ACHN (cell line): ENCODE data around the gene ACSM2B.
"Not testable (repeated sequence)": the region's sequence is repeated elsewhere in the genome, so short reads cannot be mapped to it uniquely, and the experiment has no call there.

Experiments used
- DNase-seq: peaks from one replicate; pipeline ENCODE4 v3.0.0-alpha.2; 2015
- in situ Hi-C: cut with HindIII; loops from 2 replicates; pipeline ENCODE4 v1.10.0; 2017; ENCODE audit warnings: low sequenced_read_pairs, low pct_ligation_motif_present, low pct_unique_long_range_greater_than_20kb

Gene ACSM2B

DNA sequence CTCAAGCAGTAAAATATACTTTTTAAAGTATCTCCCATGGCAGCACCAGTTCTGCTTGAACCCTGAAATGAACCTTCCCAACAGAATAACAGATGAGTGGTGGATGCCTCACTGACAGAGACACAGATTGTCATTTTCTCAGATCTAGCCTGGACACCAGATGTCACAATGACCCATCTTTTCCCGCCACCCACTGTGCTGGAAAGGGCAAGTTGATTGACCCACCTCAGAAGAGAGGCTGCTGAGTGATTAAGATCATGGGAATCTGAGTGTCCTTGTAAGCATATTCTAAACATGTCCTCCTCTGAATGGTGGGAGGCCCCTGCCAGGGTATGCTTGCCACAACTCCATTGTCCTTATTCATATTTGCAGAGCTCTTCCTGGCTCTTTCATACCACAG is 29.2 kb downstream of the ACSM2B start:
- DNase-seq, in situ Hi-C loops: not testable (repeated sequence)

- in situ Hi-C loops, result not testable (repeated sequence)
These were observed 29.8 kb downstream of the ACSM2B start for GRCh38 chr16:20546278-20546853.

DNA sequence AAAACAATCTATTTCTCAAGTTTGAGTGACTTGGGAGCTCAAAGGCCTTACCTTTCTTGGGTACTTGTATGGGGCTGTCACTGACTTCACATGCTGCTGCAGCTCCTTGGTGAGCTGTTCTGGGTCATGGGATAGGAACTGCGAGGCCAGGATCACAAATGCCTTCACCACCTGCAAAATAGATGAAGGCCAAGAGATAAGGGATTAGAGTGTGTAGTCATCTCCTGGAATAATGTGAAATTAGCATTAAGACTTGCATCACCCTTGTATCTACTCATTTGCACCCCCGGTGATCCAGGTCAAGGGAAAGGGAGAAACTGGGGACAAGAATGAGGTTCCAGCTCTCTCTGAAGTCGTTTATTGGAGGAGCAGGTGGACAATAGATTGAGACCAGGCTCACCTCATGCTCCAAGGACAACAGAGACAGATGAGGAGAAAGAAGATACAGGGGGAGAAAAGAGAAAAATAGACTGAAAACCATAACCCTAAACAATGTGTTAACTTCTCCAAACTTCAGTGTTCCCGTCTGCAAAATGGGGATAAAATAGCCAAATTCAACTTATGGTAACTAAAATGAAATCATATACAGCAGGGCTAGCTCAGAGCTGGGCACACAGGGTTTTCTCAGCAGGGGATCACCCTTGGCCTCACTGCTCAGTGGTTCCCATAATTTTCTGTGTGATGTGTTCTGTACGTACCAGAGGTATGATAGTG is 35.4 kb downstream of the ACSM2B start:
- DNase-seq, in situ Hi-C loops: not testable (repeated sequence)

More at GRCh38 chr16:20546278-20546853, 29.8 kb downstream of the ACSM2B start:
- DNase-seq, result not testable (repeated sequence)

- in situ Hi-C loops, result no loop called here
- DNase-seq, result no peak
These were observed 37.5 kb downstream of the ACSM2B start for GRCh38 chr16:20538687-20539086.

- no peak for DNase-seq
- in situ Hi-C loops, result no loop called here
These were observed 38.0 kb downstream of the ACSM2B start for GRCh38 chr16:20538181-20538580.

- DNase-seq, in situ Hi-C loops: not testable (repeated sequence)
These were observed 39.5 kb downstream of the ACSM2B start for GRCh38 chr16:20536669-20537068.

DNA sequence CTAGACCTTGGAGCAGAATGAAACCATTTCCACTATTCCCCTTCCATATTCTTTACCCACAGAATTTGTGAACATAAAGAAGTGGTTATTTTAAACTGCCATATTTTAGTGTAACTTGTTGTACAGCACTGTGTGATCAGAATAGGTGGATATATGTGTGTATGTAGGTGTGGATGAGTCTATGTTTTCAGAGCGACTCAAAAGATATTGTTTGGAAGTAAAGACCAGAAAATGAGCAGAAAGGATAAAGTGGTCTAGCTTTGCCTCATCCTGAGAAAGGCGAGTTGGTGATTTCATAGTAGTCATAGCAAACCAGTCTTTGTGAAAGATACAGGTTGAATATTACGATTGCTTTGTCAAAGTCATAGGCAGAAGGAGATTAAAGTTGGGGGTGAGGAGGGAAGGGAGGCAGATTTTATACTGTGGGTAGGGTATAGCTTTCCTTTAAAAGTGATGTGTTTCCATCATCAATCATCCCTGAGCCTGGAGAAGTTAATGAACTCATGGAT is 43.8 kb downstream of the ACSM2B start:
- in situ Hi-C loops, DNase-seq: not testable (repeated sequence)

- in situ Hi-C loops, DNase-seq: not testable (repeated sequence)
These were observed 44.4 kb downstream of the ACSM2B start for GRCh38 chr16:20531795-20532194.

DNA sequence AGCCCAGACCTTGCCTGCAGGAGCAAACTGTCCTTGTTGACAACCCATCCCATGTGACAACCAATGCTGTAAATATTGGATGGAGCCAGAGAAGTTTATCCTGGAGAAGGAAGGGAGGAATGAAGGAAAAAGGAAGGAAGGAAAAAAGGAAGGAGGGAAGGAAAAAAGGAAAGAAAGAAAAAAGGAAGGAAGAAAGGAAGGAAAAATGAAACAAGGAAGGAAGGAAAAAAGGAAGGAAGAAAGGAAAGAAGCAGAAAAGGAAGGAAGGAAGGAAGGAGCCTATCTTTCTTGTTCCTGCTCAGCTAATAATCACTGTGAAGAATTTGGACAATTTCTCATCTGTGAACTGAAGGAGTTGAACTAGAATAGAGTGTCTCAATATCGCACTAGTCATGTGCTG is 56.1 kb downstream of the ACSM2B start:
- no peak for DNase-seq
- in situ Hi-C loops, result no loop called here

DNA sequence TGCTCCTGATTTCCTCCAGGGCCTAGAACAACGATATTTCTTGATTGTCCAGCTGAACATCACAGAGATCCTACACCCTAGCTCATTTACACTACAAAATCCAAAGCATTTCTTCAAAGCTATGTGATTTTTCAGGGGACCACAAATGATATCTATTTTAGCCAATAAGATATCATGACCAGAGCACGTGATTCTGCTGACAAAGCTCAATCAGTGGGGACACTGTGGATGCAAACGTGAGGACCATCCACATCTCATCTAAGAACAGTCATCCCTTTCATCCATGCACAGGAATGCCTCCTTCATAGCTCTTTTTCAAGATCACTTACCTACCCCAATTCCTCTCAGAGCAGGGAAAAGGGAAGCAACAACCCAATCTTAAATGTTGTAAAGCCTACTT is 56.9 kb downstream of the ACSM2B start:
- DNase-seq, result no peak
- in situ Hi-C loops, result no loop called here

GRCh38 chr16:20517149-20517548 is 59.0 kb downstream of the ACSM2B start:
- DNase-seq, result no peak
- in situ Hi-C loops, result no loop called here

GRCh38 chr16:20515688-20516090 is 60.5 kb downstream of the ACSM2B start:
- in situ Hi-C loops, result no loop called here
- no peak for DNase-seq

GRCh38 chr16:20510323-20510722 is 65.8 kb downstream of the ACSM2B start:
- DNase-seq, result no peak
- in situ Hi-C loops, result no loop called here

GRCh38 chr16:20507280-20507679 is 68.9 kb downstream of the ACSM2B start:
- DNase-seq, result no peak
- in situ Hi-C loops, result no loop called here

DNA sequence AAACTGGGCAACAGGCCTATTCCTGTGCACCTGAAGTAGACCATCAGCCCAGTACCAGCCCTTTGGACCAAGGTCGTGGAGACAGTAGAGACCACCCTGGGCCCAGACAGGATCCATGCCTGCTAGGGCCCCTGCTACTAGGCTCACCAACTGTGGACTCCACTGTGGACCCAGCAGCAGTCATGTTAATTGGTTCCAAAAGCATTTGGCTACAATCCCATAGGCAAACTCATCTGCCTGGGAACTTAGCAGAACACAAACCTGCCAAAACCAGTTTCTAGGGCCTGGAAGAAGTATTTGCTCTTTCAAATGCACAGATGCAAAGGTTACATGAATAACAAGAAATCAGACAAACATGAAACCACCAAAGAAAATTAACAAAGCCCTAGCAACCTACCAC is 71.7 kb downstream of the ACSM2B start:
- in situ Hi-C loops, result no loop called here
- DNase-seq, result no peak

- in situ Hi-C loops, DNase-seq: not testable (repeated sequence)
These were observed 84.7 kb downstream of the ACSM2B start for GRCh38 chr16:20491448-20491847.

DNA sequence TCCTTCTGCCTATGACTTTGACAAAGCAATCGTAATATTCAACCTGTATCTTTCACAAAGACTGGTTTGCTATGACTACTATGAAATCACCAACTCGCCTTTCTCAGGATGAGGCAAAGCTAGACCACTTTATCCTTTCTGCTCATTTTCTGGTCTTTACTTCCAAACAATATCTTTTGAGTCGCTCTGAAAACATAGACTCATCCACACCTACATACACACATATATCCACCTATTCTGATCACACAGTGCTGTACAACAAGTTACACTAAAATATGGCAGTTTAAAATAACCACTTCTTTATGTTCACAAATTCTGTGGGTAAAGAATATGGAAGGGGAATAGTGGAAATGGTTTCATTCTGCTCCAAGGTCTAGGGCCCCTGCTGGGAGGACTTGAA is 85.2 kb downstream of the ACSM2B start:
- in situ Hi-C loops, DNase-seq: not testable (repeated sequence)
